A673 (cell line): ENCODE data around the gene FAM110D.

Source experiments
- EZH2 ChIP-seq: fragments of 200-600 bp; sonication (generic); IDR thresholded peaks from 2 replicates; pipeline ENCODE4 v1.6.1; 2017; ENCODE audit warnings: borderline replicate concordance, low read depth, mild to moderate bottlenecking, mixed read lengths, antibody characterized with exemption, low read length; ENCODE audit not compliant: poor library complexity, severe bottlenecking
- TF ChIP-seq, protein P1 (sequence below): fragments of 300-800, 200-600 bp; sonication (generic); conservative IDR thresholded peaks from 2 replicates; pipeline ENCODE4 v1.5.1; 2017; ENCODE audit warnings: low read depth, mild to moderate bottlenecking, antibody characterized with exemption, low read length, moderate library complexity, mixed read lengths

DNA sequence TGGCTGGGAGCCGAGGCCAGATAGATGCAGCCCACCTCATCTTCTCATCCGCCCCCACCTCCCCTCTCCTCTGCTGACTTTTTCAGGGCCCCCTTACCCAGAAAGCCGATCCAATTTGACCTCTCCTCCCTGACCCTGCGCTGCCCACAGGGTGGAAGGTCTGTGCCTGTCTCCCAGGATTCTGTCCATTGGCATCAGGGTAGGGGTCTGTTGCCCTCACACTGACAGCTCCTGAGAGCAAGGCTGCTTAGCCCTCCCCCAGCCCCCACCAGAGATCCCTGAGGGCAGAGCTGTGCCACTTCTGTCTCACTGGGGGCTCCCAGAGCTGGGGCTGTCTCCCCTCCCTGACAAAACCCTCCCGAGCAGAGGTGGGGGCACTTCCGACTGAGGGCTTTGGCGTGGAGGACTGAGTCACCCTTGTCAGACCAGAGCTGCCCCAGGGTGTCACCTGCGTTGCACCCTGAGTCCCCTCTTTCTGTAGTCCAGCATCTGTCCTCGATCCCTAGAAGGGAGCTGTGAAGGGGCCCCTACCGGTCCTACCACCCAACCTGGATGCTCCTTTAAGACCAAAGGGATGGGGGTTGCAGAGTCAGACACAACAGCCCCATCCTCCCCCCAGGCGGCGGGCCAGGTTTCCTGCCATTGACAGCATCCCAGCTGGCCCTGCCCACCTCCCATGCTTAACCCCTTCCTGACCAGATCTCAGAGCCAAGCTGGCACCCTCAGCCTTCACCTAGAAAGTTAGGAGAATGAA lies 2.4 kb upstream of the FAM110D start:
- TF ChIP-seq, protein P1, sequence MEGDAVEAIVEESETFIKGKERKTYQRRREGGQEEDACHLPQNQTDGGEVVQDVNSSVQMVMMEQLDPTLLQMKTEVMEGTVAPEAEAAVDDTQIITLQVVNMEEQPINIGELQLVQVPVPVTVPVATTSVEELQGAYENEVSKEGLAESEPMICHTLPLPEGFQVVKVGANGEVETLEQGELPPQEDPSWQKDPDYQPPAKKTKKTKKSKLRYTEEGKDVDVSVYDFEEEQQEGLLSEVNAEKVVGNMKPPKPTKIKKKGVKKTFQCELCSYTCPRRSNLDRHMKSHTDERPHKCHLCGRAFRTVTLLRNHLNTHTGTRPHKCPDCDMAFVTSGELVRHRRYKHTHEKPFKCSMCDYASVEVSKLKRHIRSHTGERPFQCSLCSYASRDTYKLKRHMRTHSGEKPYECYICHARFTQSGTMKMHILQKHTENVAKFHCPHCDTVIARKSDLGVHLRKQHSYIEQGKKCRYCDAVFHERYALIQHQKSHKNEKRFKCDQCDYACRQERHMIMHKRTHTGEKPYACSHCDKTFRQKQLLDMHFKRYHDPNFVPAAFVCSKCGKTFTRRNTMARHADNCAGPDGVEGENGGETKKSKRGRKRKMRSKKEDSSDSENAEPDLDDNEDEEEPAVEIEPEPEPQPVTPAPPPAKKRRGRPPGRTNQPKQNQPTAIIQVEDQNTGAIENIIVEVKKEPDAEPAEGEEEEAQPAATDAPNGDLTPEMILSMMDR, result no peak
- no peak for TF ChIP-seq EZH2
